DOHH2 (cell line): ENCODE data around the gene PELI3.

Source experiments
- CTCF ChIP-seq: fragments of 200-600 bp; sonication (generic); IDR thresholded peaks from one replicate; pipeline ENCODE4 v1.5.1; 2014; ENCODE audit warnings: antibody characterized with exemption, mild to moderate bottlenecking, low read depth, low read length; ENCODE audit not compliant: poor library complexity, severe bottlenecking
- EZH2phosphoT487 ChIP-seq: fragments of 200-600 bp; sonication (generic); IDR thresholded peaks from 2 replicates; pipeline ENCODE4 v1.6.1; 2017; ENCODE audit warnings: borderline replicate concordance, mild to moderate bottlenecking, antibody characterized with exemption, low read length, moderate library complexity, mixed read lengths

GRCh38 chr11:66467034-66467659 is 442 bp downstream of the PELI3 start:
- TF ChIP-seq CTCF (peak; percentile 38), EZH2phosphoT487 (no peak)
